ENCODE data around the gene NT5DC2. TPM values are rescaled to one million over a fixed set of nuclear protein-coding genes. Genes with fewer than 3 reads are reported as not detected.

The NT5DC2 gene
- total and polyA plus RNA-seq, 2 of the 8 experiments (the other 6 are each of a cell fraction or from before 2014, with no cell fraction given) = 331 to 477 TPM

- TF ChIP-seq CTCF (IDR thresholded peaks at IDR 0.05; ENCODE audit: control extremely low read depth in 1 of 3, insufficient read depth in 1 of 3, low read depth in 1 of 3, low read length in 3 of 3) (peak in 1 of 3 experiments; percentile 2; a peak in 1 of 4 replicates), ATF2 (IDR thresholded peaks at IDR 0.05; ENCODE audit: low read length) (no peak; the same call in 1 of the 2 replicates), EZH2 (IDR thresholded peaks at IDR 0.05; ENCODE audit: low read depth, low read length, severe bottlenecking) (no peak), NRF1 (IDR thresholded peaks at IDR 0.05; ENCODE audit: low read depth, low read length) (no peak), SAP30 (IDR thresholded peaks at IDR 0.05; ENCODE audit: insufficient read depth, insufficient replicate concordance, low read length) (no peak), USF2 (IDR thresholded peaks at IDR 0.05; ENCODE audit: low read length) (no peak), FOSL1 (IDR thresholded peaks at IDR 0.05; ENCODE audit: insufficient read depth, low read depth, low read length) (no peak), CTBP2 (IDR thresholded peaks at IDR 0.05; ENCODE audit: borderline replicate concordance, insufficient read depth, insufficient read length, low read length) (no peak), JUN (IDR thresholded peaks at IDR 0.05; ENCODE audit: low read depth, low read length) (no peak), TAF1 (IDR thresholded peaks at IDR 0.05; ENCODE audit: low read depth, low read length) (0 out of 2 replicates have a peak, but pooled peaks have one; percentile 53), SP1 (IDR thresholded peaks at IDR 0.05; ENCODE audit: low read depth, low read length) (no peak)
Observed at GRCh38 chr3:52533623-52534280, at the start of gene NT5DC2 (continued).
